ENCODE measurements around the gene TTC28.

TTC28 gene

GRCh38 chr22:28283068-28283654, 396.5 kb downstream of the TTC28 start:
- DNase-seq (ENCODE audit: low read depth, low spot score), result no peak

- no peak for DNase-seq (ENCODE audit: low read depth, low spot score)
These were observed 397.1 kb downstream of the TTC28 start for GRCh38 chr22:28282405-28283067.

GRCh38 chr22:28279888-28280287, 399.8 kb downstream of the TTC28 start:
- no peak for DNase-seq (ENCODE audit: low read depth, low spot score)

- DNase-seq (ENCODE audit: low read depth, low spot score), result no peak
These were observed 410.4 kb downstream of the TTC28 start for GRCh38 chr22:28269277-28269676.

GRCh38 chr22:28268850-28269249, 410.8 kb downstream of the TTC28 start:
- no peak for DNase-seq (ENCODE audit: low read depth, low spot score)

- DNase-seq (ENCODE audit: low read depth, low spot score), result no peak
These were observed 411.5 kb downstream of the TTC28 start for GRCh38 chr22:28268171-28268570.

GRCh38 chr22:28260619-28261018, 419.0 kb downstream of the TTC28 start:
- no peak for DNase-seq (ENCODE audit: low read depth, low spot score)

- no peak for DNase-seq (ENCODE audit: low read depth, low spot score)
These were observed 419.8 kb downstream of the TTC28 start for GRCh38 chr22:28259774-28260312.

- no peak for DNase-seq (ENCODE audit: low read depth, low spot score)
These were observed 425.2 kb downstream of the TTC28 start for GRCh38 chr22:28254396-28254795.

- no peak for DNase-seq (ENCODE audit: low read depth, low spot score)
These were observed 427.1 kb downstream of the TTC28 start for GRCh38 chr22:28252539-28252938.

GRCh38 chr22:28250036-28250695, 429.5 kb downstream of the TTC28 start:
- DNase-seq (ENCODE audit: low read depth, low spot score), result no peak

GRCh38 chr22:28249402-28249801, 430.2 kb downstream of the TTC28 start:
- no peak for DNase-seq (ENCODE audit: low read depth, low spot score)

GRCh38 chr22:28247667-28248363, 431.8 kb downstream of the TTC28 start:
- DNase-seq (ENCODE audit: low read depth, low spot score), result no peak

- DNase-seq (ENCODE audit: low read depth, low spot score), result no peak
These were observed 432.5 kb downstream of the TTC28 start for GRCh38 chr22:28247136-28247535.

- DNase-seq (ENCODE audit: low read depth, low spot score), result no peak
These were observed 433.2 kb downstream of the TTC28 start for GRCh38 chr22:28246397-28246796.

- DNase-seq (ENCODE audit: low read depth, low spot score), result no peak
These were observed 433.9 kb downstream of the TTC28 start for GRCh38 chr22:28245579-28246224.

GRCh38 chr22:28244757-28245156, 434.9 kb downstream of the TTC28 start:
- DNase-seq (ENCODE audit: low read depth, low spot score), result no peak

- DNase-seq (ENCODE audit: low read depth, low spot score), result no peak
These were observed 436.1 kb downstream of the TTC28 start for GRCh38 chr22:28243539-28243938.

- no peak for DNase-seq (ENCODE audit: low read depth, low spot score)
These were observed 437.9 kb downstream of the TTC28 start for GRCh38 chr22:28241656-28242290.

- no peak for DNase-seq (ENCODE audit: low read depth, low spot score)
These were observed 439.7 kb downstream of the TTC28 start for GRCh38 chr22:28239941-28240340.

GRCh38 chr22:28237783-28238182, 441.9 kb downstream of the TTC28 start:
- DNase-seq (ENCODE audit: low read depth, low spot score), result no peak

Measured in activated CD4-positive, CD25-positive, alpha-beta regulatory T cell treated with anti-CD3 and anti-CD28 coated beads, Interleukin-2, amount 50 U/mL, for 16 hours (primary cell).